Motor neuron (in vitro differentiated cells): ENCODE measurements around the gene YY1AP1. TPM values are rescaled to one million over a fixed set of nuclear protein-coding genes. Genes with fewer than 3 reads are reported as not detected.
A peak's percentile ranks its signal among the peaks of the same experiment; 100 is the strongest.
"Not testable (repeated sequence)": the region's sequence is repeated elsewhere in the genome, so short reads cannot be mapped to it uniquely, and the experiment has no call there.

Source experiments
- ATAC-seq, 8 experiments: fragments of 200-7000 bp; cut with Tn5 transposase; replicated peaks in 6 of 8; 2 replicates each; pipeline ENCODE4 v1.8.0; 2021; ENCODE audit warnings: mild to moderate bottlenecking in 8 of 8, moderate library complexity in 8 of 8
- H3K27ac ChIP-seq, 2 donors: fragments of 250-450 bp; sonication (Bioruptor Pico); 2 replicates each; pipeline ENCODE4 v1.9.0; 2021; ENCODE audit warnings: antibody characterized with exemption in 2 of 2, mild to moderate bottlenecking in 2 of 2, moderate library complexity in 1 of 2
- H3K4me1 ChIP-seq, 2 donors: fragments of 250-450 bp; sonication (Bioruptor Pico); replicated peaks in 1 of 2; 2 replicates each; pipeline ENCODE4 v1.6.1; 2021; ENCODE audit warnings: antibody characterized with exemption in 2 of 2, mild to moderate bottlenecking in 2 of 2, moderate library complexity in 1 of 2
- H3K4me3 ChIP-seq, 5 donors: fragments of 250-450 bp; sonication (Bioruptor Pico); 2 replicates each; pipeline ENCODE4 v1.9.0; 2021; ENCODE audit warnings: antibody characterized with exemption in 5 of 5, mild to moderate bottlenecking in 5 of 5, moderate library complexity in 4 of 5
- WGBS, 10 experiments: fragments of 450-650 bp; shearing (Covaris generic); methylation state at CpG; one replicate each; pipeline ENCODE4 v1.0.0; 2022; 5-methylcytosine and 5-hydroxymethylcytosine counted together
- in situ Hi-C, 9 experiments: fragments of 400-800 bp; cut with MboI; loops; one replicate each; pipeline ENCODE4 v1.15.0; 2021; ENCODE audit warnings: low sequenced_read_pairs in 9 of 9, low pct_unique_long_range_greater_than_20kb in 2 of 9; ENCODE audit not compliant: unreplicated experiment in 9 of 9
- total RNA-seq, 8 experiments: library from RNA; unstranded; fragments of 300-600 nt; gene quantifications; 2 replicates each; pipeline versions ENCODE4 v1.2.3 to v1.2.4, GENCODE V29; 2022

The YY1AP1 gene
- total RNA-seq, 8 experiments from 2014 or later: 23.1 to 65.3 (median 47.9) TPM

- ATAC-seq: no peak
- H3K4me3 ChIP-seq: no peak overlapping the region
- no peak overlapping the region for H3K27ac ChIP-seq
- in situ Hi-C loops: loop anchor here in 1 of 9 experiments (25.0 kb wide), 1 partner anchor 103 kb away; no protein-coding TSS in a partner anchor
- H3K4me1 ChIP-seq: no peaks in the 10 kb centered on the region
- WGBS, 10 experiments: 86 to 100% (median 96%) methylated on average over 1 to 3 of the region's 3 CpGs
Observed at GRCh38 chr1:155709391-155709790, 20.8 kb upstream of the YY1AP1 start.

GRCh38 chr1:155706139-155706538 is 17.6 kb upstream of the YY1AP1 start:
- Histone ChIP-seq H3K4me3 (no peak overlapping the region), H3K4me1 (no peaks in the 10 kb centered on the region), H3K27ac (no peak overlapping the region)
- WGBS, 10 experiments: 69 to 100% (median 100%) methylated on average over 1 to 5 of the region's 5 CpGs
- ATAC-seq: peak in 2 of 8 experiments; percentile 33 to 52
- in situ Hi-C loops: loop anchor here in 1 of 9 experiments (25.0 kb wide), 1 partner anchor 106 kb away; no protein-coding TSS in a partner anchor

DNA sequence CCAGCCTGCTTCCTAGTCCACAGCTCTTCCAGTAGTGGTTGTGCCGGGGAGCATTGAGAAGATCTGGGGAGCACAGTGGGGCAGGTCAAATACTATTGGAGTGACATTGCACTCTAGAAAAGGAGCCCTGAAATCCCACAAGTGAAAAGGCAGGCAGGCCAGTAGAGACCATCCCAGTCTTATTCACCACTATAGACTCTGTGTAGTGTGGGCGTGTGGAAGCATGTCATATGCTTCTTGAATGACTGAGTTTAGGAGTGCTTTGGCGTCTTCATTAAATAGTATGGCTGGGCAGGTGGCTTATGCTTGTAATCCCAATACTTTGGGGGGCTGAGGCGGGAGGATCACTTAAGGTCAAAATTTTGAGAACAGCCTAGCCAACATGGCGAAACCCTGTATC is 15.8 kb upstream of the YY1AP1 start:
- not testable (repeated sequence) for H3K4me3 ChIP-seq, ATAC-seq, H3K4me1 ChIP-seq, H3K27ac ChIP-seq
- in situ Hi-C loops: loop anchor here in 1 of 9 experiments (25.0 kb wide), 1 partner anchor 108 kb away; no protein-coding TSS in a partner anchor
- WGBS, 10 experiments: 80 to 100% (median 98%) methylated on average over 1 to 4 of the region's 5 CpGs; no CpG with 5 or more reads in 4 of the 10 experiments

- Histone ChIP-seq H3K4me1 (no peaks in the 10 kb centered on the region), H3K27ac (no peak overlapping the region), H3K4me3 (no peak overlapping the region)
- 83 to 100% (median 96%) methylated on average over 2 to 6 of the region's 6 CpGs for WGBS, 10 experiments
- no peak for ATAC-seq
- in situ Hi-C loops: loop anchor here in 1 of 9 experiments (25.0 kb wide), 1 partner anchor 109 kb away; no protein-coding TSS in a partner anchor
Observed at GRCh38 chr1:155703216-155703615, 14.6 kb upstream of the YY1AP1 start.

GRCh38 chr1:155701675-155702074 is 13.1 kb upstream of the YY1AP1 start:
- ATAC-seq: not testable (repeated sequence)

DNA sequence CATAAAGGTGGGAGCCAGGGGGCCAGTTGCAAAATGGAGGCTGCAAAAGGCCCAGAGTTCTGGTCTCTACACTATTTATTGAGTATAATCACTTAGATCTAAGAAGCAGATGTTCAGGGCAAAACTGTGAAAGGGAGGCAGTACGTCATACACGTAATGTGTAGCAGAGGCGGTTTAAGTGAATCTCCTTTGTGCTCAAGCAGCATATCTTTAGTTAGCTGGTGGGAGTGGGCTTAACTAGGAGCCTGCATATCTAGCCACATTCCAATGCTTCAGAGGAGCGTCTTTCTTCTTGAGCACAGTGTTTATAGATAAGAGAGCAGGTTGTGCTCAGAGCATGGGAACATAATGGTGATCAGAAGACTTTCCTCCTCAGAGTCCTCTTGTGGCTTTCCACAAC is 10.5 kb upstream of the YY1AP1 start:
- H3K4me3 ChIP-seq, H3K27ac ChIP-seq, in situ Hi-C loops, ATAC-seq: not testable (repeated sequence)
- WGBS, 10 experiments: 60 to 100% (median 90%) methylated on average over 1 to 4 of the region's 4 CpGs; no CpG with 5 or more reads in 7 of the 10 experiments
- peaks cover 6 to 17% of the 10 kb centered on the region in 2 donors for H3K4me1 ChIP-seq

More at GRCh38 chr1:155701675-155702074, 13.1 kb upstream of the YY1AP1 start:
- WGBS, 10 experiments: 53 to 100% (median 83%) methylated on average over 1 to 2 of the region's 2 CpGs; no CpG with 5 or more reads in 1 of the 10 experiments
- not testable (repeated sequence) for H3K27ac ChIP-seq, H3K4me3 ChIP-seq, H3K4me1 ChIP-seq
- in situ Hi-C loops: loop anchor here in 1 of 9 experiments (25.0 kb wide), 1 partner anchor 111 kb away; no protein-coding TSS in a partner anchor

GRCh38 chr1:155698382-155699038 is 9.9 kb upstream of the YY1AP1 start:
- Histone ChIP-seq H3K27ac (no peak overlapping the region), H3K4me3 (no peak overlapping the region), H3K4me1 (peaks cover 6 to 17% of the 10 kb centered on the region in 2 donors)
- no peak for ATAC-seq
- WGBS, 10 experiments: 89 to 100% (median 93%) methylated on average over 6 to 13 of the region's 13 CpGs
- in situ Hi-C loops: no loop called here

GRCh38 chr1:155697616-155698015 is 9.0 kb upstream of the YY1AP1 start:
- in situ Hi-C loops, H3K4me3 ChIP-seq, H3K27ac ChIP-seq, ATAC-seq: not testable (repeated sequence)
- H3K4me1 ChIP-seq: peaks cover 6 to 17% of the 10 kb centered on the region in 2 donors
- 74 to 89% (median 81%) methylated on average over 4 to 11 of the region's 11 CpGs; no CpG with 5 or more reads in 5 of the 10 experiments for WGBS, 10 experiments

DNA sequence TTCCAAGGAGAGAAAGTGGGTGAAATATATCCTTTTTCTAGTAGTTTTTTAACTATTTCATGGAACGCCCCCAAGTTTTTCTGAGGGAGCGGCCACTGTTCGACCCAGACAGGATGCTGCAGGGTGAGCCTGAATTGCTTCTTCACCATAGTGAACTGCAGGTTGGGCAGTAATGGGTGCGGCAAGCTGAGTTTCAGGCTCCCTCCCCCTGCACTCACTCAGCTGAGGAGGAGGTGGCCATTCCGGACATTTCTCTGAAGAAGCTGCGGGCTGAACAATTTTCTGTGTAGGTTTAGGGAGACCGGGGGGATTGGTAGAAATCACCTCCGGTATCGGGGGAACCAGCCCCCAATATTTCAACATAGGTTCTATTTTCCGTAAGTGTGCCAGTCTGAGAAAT is 8.5 kb upstream of the YY1AP1 start:
- peak in 1 of 8 experiments; percentile 39 for ATAC-seq
- H3K27ac ChIP-seq: peak overlapping the region in 1 of 2 donors; percentile 6
- no peak overlapping the region for H3K4me3 ChIP-seq
- WGBS, 10 experiments: 80 to 100% (median 97%) methylated on average over 1 to 10 of the region's 10 CpGs; no CpG with 5 or more reads in 3 of the 10 experiments
- in situ Hi-C loops: no loop called here
- peaks cover 6 to 17% of the 10 kb centered on the region in 2 donors for H3K4me1 ChIP-seq

GRCh38 chr1:155696524-155696923 is 8.0 kb upstream of the YY1AP1 start:
- H3K4me1 ChIP-seq: peaks cover 6 to 17% of the 10 kb centered on the region in 2 donors
- in situ Hi-C loops: no loop called here
- no peak overlapping the region for H3K4me3 ChIP-seq
- H3K27ac ChIP-seq: no peak overlapping the region
- ATAC-seq: no peak

GRCh38 chr1:155695608-155696007 is 7.0 kb upstream of the YY1AP1 start:
- Histone ChIP-seq H3K27ac (no peak overlapping the region), H3K4me3 (no peak overlapping the region), H3K4me1 (peaks cover 6 to 17% of the 10 kb centered on the region in 2 donors)
- ATAC-seq: no peak
- WGBS, 10 experiments: 80 to 100% (median 94%) methylated on average over 1 to 3 of the region's 3 CpGs; no CpG with 5 or more reads in 1 of the 10 experiments
- in situ Hi-C loops: no loop called here

GRCh38 chr1:155695072-155695471 is 6.5 kb upstream of the YY1AP1 start:
- peak in 2 of 8 experiments; percentile 14 to 44 for ATAC-seq
- in situ Hi-C loops: no loop called here
- H3K27ac ChIP-seq: no peak overlapping the region
- 0 to 95% (median 67%) methylated on average over 1 to 4 of the region's 4 CpGs; no CpG with 5 or more reads in 2 of the 10 experiments for WGBS, 10 experiments
- H3K4me1 ChIP-seq: peaks cover 10 to 17% of the 10 kb centered on the region in 2 donors
- H3K4me3 ChIP-seq: peak overlapping the region in 1 of 5 donors; percentile 9

GRCh38 chr1:155694167-155694566 is 5.6 kb upstream of the YY1AP1 start:
- in situ Hi-C loops: no loop called here
- WGBS, 10 experiments: 83 to 94% (median 88%) methylated on average over 2 to 7 of the region's 7 CpGs; no CpG with 5 or more reads in 4 of the 10 experiments
- H3K4me3 ChIP-seq: no peak overlapping the region
- no peak overlapping the region for H3K27ac ChIP-seq
- peaks cover 15 to 19% of the 10 kb centered on the region in 2 donors for H3K4me1 ChIP-seq
- no peak for ATAC-seq
